Measurements from ENCODE around the gene DYRK1A. TPM values are rescaled to one million over a fixed set of nuclear protein-coding genes. Genes with fewer than 3 reads are reported as not detected.

Gene DYRK1A
- total and polyA plus RNA-seq, 2 of the 13 experiments (the other 11 are each of a cell fraction or from before 2014, with no cell fraction given) = 24.6 to 34.2 TPM

DNA sequence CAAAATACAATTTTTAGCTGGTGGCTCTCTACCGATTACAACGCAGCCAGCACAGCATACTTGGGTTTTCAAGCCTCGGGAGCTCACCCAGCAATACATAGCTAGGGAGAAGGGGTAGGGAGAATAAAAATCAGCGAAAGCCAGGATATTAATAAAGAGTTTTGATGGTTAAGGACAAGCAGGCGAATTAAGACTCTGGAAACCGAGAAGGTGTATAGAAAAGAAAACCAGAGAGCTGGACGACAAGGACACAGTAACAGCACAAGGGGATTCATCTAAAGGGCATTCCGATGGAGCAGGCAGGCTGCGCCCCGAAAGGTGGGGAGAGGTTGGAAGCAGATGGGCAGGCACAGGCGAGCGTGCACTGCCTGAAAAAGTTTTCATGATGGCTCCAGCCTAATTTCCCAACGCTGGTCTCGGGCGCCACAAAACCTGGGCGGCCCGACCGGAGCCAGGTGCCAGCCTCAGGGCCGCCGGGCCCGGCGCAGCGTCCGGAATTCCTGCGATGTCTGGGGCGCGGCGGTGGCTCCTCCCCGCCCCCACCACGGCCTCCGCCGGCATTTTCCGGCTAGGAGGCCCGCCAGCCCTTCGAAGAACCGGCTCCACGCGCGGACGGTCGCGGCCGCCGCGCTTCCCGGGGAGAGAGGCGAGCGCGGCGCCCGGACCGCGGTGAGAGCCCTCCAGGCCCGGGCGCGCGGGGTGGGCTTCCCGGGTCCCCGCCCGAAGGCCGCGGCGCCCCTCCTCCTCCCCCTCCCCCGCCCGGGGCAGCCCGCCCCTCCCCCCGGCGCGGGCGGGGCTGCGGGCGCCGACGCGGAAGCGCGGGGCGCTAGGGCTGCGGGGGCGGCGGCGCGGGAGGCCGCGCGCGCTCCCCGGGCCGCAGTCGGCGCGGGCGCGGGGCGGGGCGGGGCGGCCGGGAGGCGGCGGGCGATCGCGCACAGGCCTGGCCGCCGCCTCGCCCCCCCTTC is 774 bp upstream of the DYRK1A start (continued):
- no peak for TF ChIP-seq HNF1B (CRISPR knock-in tag; IDR thresholded peaks at IDR 0.05)
- no peak for TF ChIP-seq ZUFSP (CRISPR knock-in tag; IDR thresholded peaks at IDR 0.05; ENCODE audit: borderline replicate concordance)
- 0 out of 2 replicates have a peak, but pooled peaks have one; percentile 27 for TF ChIP-seq ZNF747 (CRISPR knock-in tag; IDR thresholded peaks at IDR 0.05; ENCODE audit: borderline replicate concordance)
- no peak for TF ChIP-seq CHCHD3 (CRISPR knock-in tag; IDR thresholded peaks at IDR 0.05)
- TF ChIP-seq ZNF749 (CRISPR knock-in tag; IDR thresholded peaks at IDR 0.05; ENCODE audit: borderline replicate concordance) = no peak
- peak; percentile 43; the same call in 1 of the 2 replicates for TF ChIP-seq SP140L (CRISPR knock-in tag; IDR thresholded peaks at IDR 0.05; ENCODE audit: borderline replicate concordance)
- no peak for TF ChIP-seq ZNF431 (CRISPR knock-in tag; IDR thresholded peaks at IDR 0.05; ENCODE audit: borderline replicate concordance, low read depth)
- TF ChIP-seq ZBTB7A (CRISPR knock-in tag; IDR thresholded peaks at IDR 0.05) = no peak
- no peak for TF ChIP-seq RFXANK (CRISPR knock-in tag; IDR thresholded peaks at IDR 0.05)
- 0 out of 2 replicates have a peak, but pooled peaks have one; percentile 13 for TF ChIP-seq ZKSCAN8 (CRISPR knock-in tag; IDR thresholded peaks at IDR 0.05; ENCODE audit: borderline replicate concordance)
- TF ChIP-seq ZBTB14 (CRISPR knock-in tag; IDR thresholded peaks at IDR 0.05) = peak; percentile 43
- no peak for TF ChIP-seq ZNF674 (CRISPR knock-in tag; IDR thresholded peaks at IDR 0.05; ENCODE audit: low read depth)
- TF ChIP-seq, protein P1, sequence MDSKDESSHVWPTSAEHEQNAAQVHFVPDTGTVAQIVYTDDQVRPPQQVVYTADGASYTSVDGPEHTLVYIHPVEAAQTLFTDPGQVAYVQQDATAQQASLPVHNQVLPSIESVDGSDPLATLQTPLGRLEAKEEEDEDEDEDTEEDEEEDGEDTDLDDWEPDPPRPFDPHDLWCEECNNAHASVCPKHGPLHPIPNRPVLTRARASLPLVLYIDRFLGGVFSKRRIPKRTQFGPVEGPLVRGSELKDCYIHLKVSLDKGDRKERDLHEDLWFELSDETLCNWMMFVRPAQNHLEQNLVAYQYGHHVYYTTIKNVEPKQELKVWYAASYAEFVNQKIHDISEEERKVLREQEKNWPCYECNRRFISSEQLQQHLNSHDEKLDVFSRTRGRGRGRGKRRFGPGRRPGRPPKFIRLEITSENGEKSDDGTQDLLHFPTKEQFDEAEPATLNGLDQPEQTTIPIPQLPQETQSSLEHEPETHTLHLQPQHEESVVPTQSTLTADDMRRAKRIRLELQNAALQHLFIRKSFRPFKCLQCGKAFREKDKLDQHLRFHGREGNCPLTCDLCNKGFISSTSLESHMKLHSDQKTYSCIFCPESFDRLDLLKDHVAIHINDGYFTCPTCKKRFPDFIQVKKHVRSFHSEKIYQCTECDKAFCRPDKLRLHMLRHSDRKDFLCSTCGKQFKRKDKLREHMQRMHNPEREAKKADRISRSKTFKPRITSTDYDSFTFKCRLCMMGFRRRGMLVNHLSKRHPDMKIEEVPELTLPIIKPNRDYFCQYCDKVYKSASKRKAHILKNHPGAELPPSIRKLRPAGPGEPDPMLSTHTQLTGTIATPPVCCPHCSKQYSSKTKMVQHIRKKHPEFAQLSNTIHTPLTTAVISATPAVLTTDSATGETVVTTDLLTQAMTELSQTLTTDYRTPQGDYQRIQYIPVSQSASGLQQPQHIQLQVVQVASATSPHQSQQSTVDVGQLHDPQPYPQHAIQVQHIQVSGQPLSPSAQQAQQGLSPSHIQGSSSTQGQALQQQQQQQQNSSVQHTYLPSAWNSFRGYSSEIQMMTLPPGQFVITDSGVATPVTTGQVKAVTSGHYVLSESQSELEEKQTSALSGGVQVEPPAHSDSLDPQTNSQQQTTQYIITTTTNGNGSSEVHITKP (CRISPR knock-in tag; IDR thresholded peaks at IDR 0.05; ENCODE audit: low read depth) = no peak
- TF ChIP-seq ATAD3A (CRISPR knock-in tag; IDR thresholded peaks at IDR 0.05) = no peak
- TF ChIP-seq RCOR2 (CRISPR knock-in tag; IDR thresholded peaks at IDR 0.05) = no peak
- 0 out of 2 replicates have a peak, but pooled peaks have one; percentile 73 for TF ChIP-seq ZNF138 (CRISPR knock-in tag; IDR thresholded peaks at IDR 0.05; ENCODE audit: low read depth)
- no peak for TF ChIP-seq ZNF841 (CRISPR knock-in tag; IDR thresholded peaks at IDR 0.05; ENCODE audit: borderline replicate concordance)
- TF ChIP-seq NR3C1 (CRISPR knock-in tag; IDR thresholded peaks at IDR 0.05) = no peak
- no peak for TF ChIP-seq MAF1 (CRISPR knock-in tag; IDR thresholded peaks at IDR 0.05; ENCODE audit: borderline replicate concordance)
